ENCODE results near the gene CLDN18.

- TF ChIP-seq POLR2AphosphoS5 (IDR thresholded peaks at IDR 0.05; ENCODE audit: low read depth, low read length) = no peak
- TF ChIP-seq TAF1 (IDR thresholded peaks at IDR 0.05; ENCODE audit: borderline replicate concordance, insufficient read depth, low read length) = no peak
- no peak for TF ChIP-seq REST (IDR thresholded peaks at IDR 0.05; ENCODE audit: insufficient read depth in 1 of 2, low read depth in 2 of 2, low read length in 2 of 2)
Measured at GRCh38 chr3:138032567-138032966, 22.6 kb downstream of the CLDN18 start.
